Loucy (cell line): Measurements from ENCODE around the gene KEAP1.
"Not testable (repeated sequence)": the region's sequence is repeated elsewhere in the genome, so short reads cannot be mapped to it uniquely, and the experiment has no call there.

Experiments
- CTCF ChIP-seq: fragments of 200-600 bp; sonication (generic); conservative IDR thresholded peaks from 2 replicates; pipeline ENCODE4 v1.5.1; 2014; ENCODE audit warnings: mild to moderate bottlenecking, antibody characterized with exemption, low read length
- EZH2phosphoT487 ChIP-seq: fragments of 200-600 bp; IDR thresholded peaks from 2 replicates; pipeline ENCODE4 v1.6.1; 2018; ENCODE audit warnings: antibody characterized with exemption, mild to moderate bottlenecking, moderate library complexity, borderline replicate concordance

GRCh38 chr19:10462042-10462441, 41.1 kb downstream of the KEAP1 start:
- TF ChIP-seq CTCF, EZH2phosphoT487: not testable (repeated sequence)
